ENCODE results near the gene C16orf96.

DNA sequence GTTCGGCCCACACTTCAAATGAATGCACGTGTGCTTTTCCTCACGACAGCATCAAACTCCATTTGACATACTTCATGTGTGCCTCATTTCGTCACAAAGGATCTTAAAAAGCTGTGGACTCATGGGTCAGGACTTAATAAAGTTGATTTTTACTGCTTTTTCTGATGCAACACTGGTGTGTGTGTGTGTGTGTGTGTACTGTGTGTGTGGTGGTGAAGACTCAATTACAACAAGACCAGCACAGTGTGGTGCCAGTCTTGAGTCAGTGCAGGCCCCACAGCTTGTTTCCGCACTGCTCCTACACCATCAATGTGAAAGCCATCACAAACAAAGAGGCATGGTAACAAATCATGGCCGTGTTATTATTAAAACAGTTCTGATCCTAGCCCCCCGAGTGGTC is 35.2 kb upstream of the C16orf96 start:
- TF ChIP-seq CTCF (IDR thresholded peaks at IDR 0.05; ENCODE audit: low read length), result no peak
- no peak for TF ChIP-seq EZH2 (IDR thresholded peaks at IDR 0.05; ENCODE audit: borderline replicate concordance, low read length)

Measured in OCI-LY1 (cell line).